Vagina (tissue), 2 donors: ENCODE data around the gene GK. TPM values are rescaled to one million over a fixed set of nuclear protein-coding genes. Genes with fewer than 3 reads are reported as not detected.

Source experiments
- DNase-seq, 2 donors: peaks; one replicate each; pipeline ENCODE4 v3.0.0-alpha.2; 2017; ENCODE audit errors: extremely low spot score in 2 of 2
- H3K27ac ChIP-seq: fragments of 200-600 bp; sonication (generic); one replicate; pipeline ENCODE4 v1.5.1; 2019
- H3K27me3 ChIP-seq: fragments of 200-600 bp; sonication (generic); one replicate; pipeline ENCODE4 v1.5.1; 2019
- H3K36me3 ChIP-seq, 2 donors: fragments of 200-600 bp; sonication (generic); one replicate each; pipeline ENCODE4 v1.5.1; 2017 to 2019
- H3K4me1 ChIP-seq: fragments of 200-600 bp; sonication (generic); one replicate; pipeline ENCODE4 v1.5.1; 2019
- H3K4me3 ChIP-seq, 2 donors: fragments of 200-600 bp; sonication (generic); 1 replicate in 1 of 2; 2 replicates in 1 of 2; pipeline ENCODE4 v1.5.1; 2016 to 2019
- H3K9me3 ChIP-seq: fragments of 200-600 bp; sonication (generic); one replicate; pipeline ENCODE4 v1.5.1; 2019
- CTCF ChIP-seq, 3 experiments: fragments of 450-650 bp in 2 of 3; fragments of 200-600 bp in 1 of 3; sonication (generic) in 1 of 3; IDR thresholded peaks; one replicate each; pipeline ENCODE4 v1.5.1; 2017 to 2019; ENCODE audit warnings: antibody characterized with exemption in 3 of 3, mild to moderate bottlenecking in 2 of 3, moderate library complexity in 2 of 3
- POLR2A ChIP-seq, 2 donors: fragments of 450-650 bp; IDR thresholded peaks; one replicate each; pipeline ENCODE4 v1.6.1; 2017; ENCODE audit warnings: antibody characterized with exemption in 2 of 2, mild to moderate bottlenecking in 2 of 2, moderate library complexity in 2 of 2
- POLR2AphosphoS5 ChIP-seq, 2 donors: sonication (generic); formaldehyde crosslinking; IDR thresholded peaks; one replicate each; pipeline ENCODE4 v1.9.0; 2017; ENCODE audit warnings: antibody characterized with exemption in 2 of 2, mild to moderate bottlenecking in 2 of 2, low read depth in 1 of 2; ENCODE audit not compliant: insufficient read depth in 1 of 2
- intact Hi-C: fragments of 100-400 bp; cut with DNase I; formaldehyde crosslinking; loops from one replicate; pipeline ENCODE4 v1.15.1; 2023
- total RNA-seq: library from RNA; depleted of rRNA; stranded (reverse); fragments of >200 nt; gene quantifications from one replicate; pipeline ENCODE4 v1.2.3, GENCODE V29; 2016

The GK gene
- total RNA-seq = 7.6 TPM

- Histone ChIP-seq H3K9me3 (no peaks in the 10 kb centered on the region), H3K27ac (peak within 1 kb of the TSS; percentile 63), H3K4me3 (peak within 1 kb of the TSS; percentile 59 to 63), H3K27me3 (no peaks in the 10 kb centered on the region), H3K4me1 (no peaks in the 10 kb centered on the region), H3K36me3 (no peaks in the 10 kb centered on the region)
- TF ChIP-seq POLR2AphosphoS5 (IDR thresholded peaks at IDR 0.05; ENCODE audit: insufficient read depth in 1 of 2, low read depth in 1 of 2) (no peak), POLR2A (IDR thresholded peaks at IDR 0.05) (no peak), CTCF (IDR thresholded peaks at IDR 0.05) (no peak)
- intact Hi-C loops = no loop called here
- DNase-seq = no peak
Measured at GRCh38 chrX:30653415-30654131, at the start of gene GK. Gene GK, plus strand, starts transcription at chrX:30653423. Its CDS starts 115 bp downstream, at chrX:30653538.

- intact Hi-C loops = no loop called here
- H3K4me3 ChIP-seq = no peak overlapping the region
- DNase-seq = no peak
- TF ChIP-seq CTCF (IDR thresholded peaks at IDR 0.05) = no peak
- peak in 1 of 2 donors; percentile 17 for TF ChIP-seq POLR2AphosphoS5 (IDR thresholded peaks at IDR 0.05; ENCODE audit: insufficient read depth in 1 of 2, low read depth in 1 of 2)
- TF ChIP-seq POLR2A (IDR thresholded peaks at IDR 0.05) = no peak
- no peaks in the 10 kb centered on the region for H3K36me3 ChIP-seq
- no peaks in the 10 kb centered on the region for H3K27me3 ChIP-seq
- no peak overlapping the region for H3K27ac ChIP-seq
- H3K4me1 ChIP-seq = no peaks in the 10 kb centered on the region
- no peaks in the 10 kb centered on the region for H3K9me3 ChIP-seq
Measured at GRCh38 chrX:30607155-30607554, 46.1 kb upstream of the GK start.

- no peaks in the 10 kb centered on the region for H3K27me3 ChIP-seq
- DNase-seq = no peak
- intact Hi-C loops = no loop called here
- no peak for TF ChIP-seq POLR2AphosphoS5 (IDR thresholded peaks at IDR 0.05; ENCODE audit: insufficient read depth in 1 of 2, low read depth in 1 of 2)
- no peak for TF ChIP-seq POLR2A (IDR thresholded peaks at IDR 0.05)
- TF ChIP-seq CTCF (IDR thresholded peaks at IDR 0.05) = no peak
- no peaks in the 10 kb centered on the region for H3K36me3 ChIP-seq
- no peaks in the 10 kb centered on the region for H3K4me1 ChIP-seq
- H3K9me3 ChIP-seq = no peaks in the 10 kb centered on the region
- no peak overlapping the region for H3K27ac ChIP-seq
- H3K4me3 ChIP-seq = no peak overlapping the region
Measured at GRCh38 chrX:30610026-30610425, 43.2 kb upstream of the GK start.

- Histone ChIP-seq H3K9me3 (no peaks in the 10 kb centered on the region), H3K27ac (no peak overlapping the region), H3K36me3 (no peaks in the 10 kb centered on the region), H3K4me1 (no peaks in the 10 kb centered on the region), H3K4me3 (no peak overlapping the region), H3K27me3 (no peaks in the 10 kb centered on the region)
- intact Hi-C loops = no loop called here
- no peak for DNase-seq
- no peak for TF ChIP-seq POLR2AphosphoS5 (IDR thresholded peaks at IDR 0.05; ENCODE audit: insufficient read depth in 1 of 2, low read depth in 1 of 2)
- no peak for TF ChIP-seq CTCF (IDR thresholded peaks at IDR 0.05)
- TF ChIP-seq POLR2A (IDR thresholded peaks at IDR 0.05) = no peak
Measured at GRCh38 chrX:30612250-30612655, 41.0 kb upstream of the GK start.

- no peaks in the 10 kb centered on the region for H3K4me1 ChIP-seq
- H3K36me3 ChIP-seq = no peaks in the 10 kb centered on the region
- no peak for TF ChIP-seq CTCF (IDR thresholded peaks at IDR 0.05)
- TF ChIP-seq POLR2A (IDR thresholded peaks at IDR 0.05) = no peak
- no peak for TF ChIP-seq POLR2AphosphoS5 (IDR thresholded peaks at IDR 0.05; ENCODE audit: insufficient read depth in 1 of 2, low read depth in 1 of 2)
- H3K4me3 ChIP-seq = no peak overlapping the region
- no peaks in the 10 kb centered on the region for H3K9me3 ChIP-seq
- DNase-seq = no peak
- H3K27ac ChIP-seq = no peak overlapping the region
- intact Hi-C loops = no loop called here
- H3K27me3 ChIP-seq = no peaks in the 10 kb centered on the region
Measured at GRCh38 chrX:30613721-30614120, 39.5 kb upstream of the GK start.
